Stimulated activated CD4-positive, alpha-beta T cell treated with anti-CD3 and anti-CD28 coated beads, Interleukin-15, amount 100 ng/mL, for 24 hours (primary cell): Measurements from ENCODE around the gene CCDC86.

Experiments used
- DNase-seq: peaks from one replicate; pipeline ENCODE4 v3.0.0-alpha.2; 2020

The CCDC86 gene

GRCh38 chr11:60854140-60854846 lies 12.4 kb downstream of the CCDC86 start:
- no peak for DNase-seq

- no peak for DNase-seq
These were observed 13.2 kb downstream of the CCDC86 start for GRCh38 chr11:60854847-60855725.

- no peak for DNase-seq
These were observed 14.1 kb downstream of the CCDC86 start, which contains the start of gene PTGDR2 for GRCh38 chr11:60855726-60856633. Gene PTGDR2 (minus strand): TSS chr11:60855950. CDS start chr11:60853722, 2,228 bp downstream.

GRCh38 chr11:60857378-60858232 lies 15.7 kb downstream of the CCDC86 start:
- DNase-seq = no peak

DNA sequence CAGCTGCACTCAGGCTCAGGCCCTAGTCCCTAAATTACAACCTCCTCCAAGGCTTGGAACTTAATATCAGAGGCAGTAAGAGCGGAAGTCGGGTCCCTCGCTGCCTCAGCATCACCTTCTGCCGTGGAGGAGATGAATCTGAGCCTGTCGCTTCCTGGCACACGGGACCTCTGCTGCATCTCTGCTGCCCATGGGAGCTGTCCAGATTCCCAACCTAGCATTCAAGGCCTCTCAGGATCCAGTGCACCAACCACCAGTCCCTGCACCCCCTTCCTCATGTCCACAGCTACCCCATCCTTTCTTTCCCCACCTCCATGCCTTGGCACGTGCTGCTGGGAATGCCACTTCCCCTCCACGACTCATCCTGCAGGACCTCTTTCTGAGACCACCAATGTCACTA lies 16.3 kb downstream of the CCDC86 start:
- DNase-seq = no peak

DNA sequence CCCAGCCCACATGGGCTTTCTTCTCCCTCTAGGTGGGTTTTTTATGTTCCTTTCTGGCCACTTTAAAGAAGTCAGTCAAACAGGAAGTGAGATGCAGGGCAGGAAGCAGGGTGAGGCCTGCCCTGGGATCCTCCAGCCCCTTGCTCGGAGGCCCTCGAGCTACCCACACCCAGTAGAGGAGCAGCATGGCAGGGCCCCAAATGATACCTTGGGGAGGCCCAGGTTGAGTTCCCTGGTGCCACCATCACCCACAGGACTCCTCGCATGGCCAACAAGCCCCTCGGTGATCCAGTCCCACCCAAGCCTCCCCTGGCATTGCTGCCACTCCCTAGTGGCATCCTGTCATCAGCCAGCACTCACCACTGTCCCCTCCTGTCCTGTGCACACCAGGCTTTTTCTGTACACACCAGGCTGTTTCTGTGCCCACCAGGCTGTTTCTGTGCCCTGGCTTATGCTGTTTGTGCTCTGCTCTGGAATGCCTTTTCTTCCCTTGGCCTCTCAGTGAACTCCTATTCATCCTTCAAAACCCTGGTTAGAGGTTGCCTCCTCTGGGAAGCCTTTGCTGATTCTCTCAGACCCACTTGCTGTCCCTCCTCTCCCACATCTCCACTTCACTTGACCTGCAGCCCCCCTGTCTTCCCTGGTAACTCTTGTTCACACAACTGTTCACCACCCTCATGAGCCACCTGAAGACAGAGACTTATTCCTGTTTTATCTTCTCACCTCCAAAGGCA lies 17.0 kb downstream of the CCDC86 start:
- no peak for DNase-seq

- no peak for DNase-seq
These were observed 17.8 kb downstream of the CCDC86 start for GRCh38 chr11:60859616-60860250.

DNA sequence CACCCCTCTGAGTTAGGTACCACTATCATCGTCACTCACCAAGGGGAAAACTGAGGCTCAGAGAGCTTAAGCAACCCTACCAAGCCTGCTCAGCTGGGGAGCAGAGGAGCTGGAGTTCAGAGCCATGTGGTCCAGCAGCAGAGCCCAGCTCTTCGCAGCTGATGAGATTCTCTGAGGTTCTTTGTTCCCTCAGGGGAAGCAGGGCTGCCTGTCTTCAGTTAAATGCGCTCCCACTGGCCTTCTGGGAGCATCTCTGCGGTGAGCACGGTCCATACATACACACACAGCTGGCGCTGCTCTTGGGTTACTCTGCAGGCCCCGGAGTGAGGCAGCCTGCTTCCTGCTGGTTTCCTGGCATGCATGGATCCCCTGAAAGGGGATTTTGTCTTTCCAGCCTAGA lies 19.0 kb downstream of the CCDC86 start:
- DNase-seq = no peak

DNA sequence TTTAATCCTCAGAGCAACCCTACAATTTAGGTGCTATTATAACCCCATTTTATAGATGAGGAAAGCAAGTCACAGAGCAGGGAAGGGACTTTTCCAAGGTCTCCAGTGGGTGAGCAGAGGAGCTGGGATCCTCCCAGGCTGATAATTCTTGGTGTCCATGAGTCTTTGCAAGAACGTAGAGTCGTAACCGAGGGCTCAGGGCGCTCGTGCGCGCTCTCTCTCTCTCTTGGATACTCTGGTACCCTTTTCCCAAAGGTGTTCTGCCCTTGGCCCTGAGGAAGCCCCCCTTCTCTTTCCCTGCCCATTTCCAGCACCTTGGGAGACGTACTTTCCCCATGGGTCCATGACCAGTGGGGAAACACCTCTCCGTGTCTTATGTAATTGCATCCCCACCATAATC lies 20.3 kb downstream of the CCDC86 start:
- DNase-seq = no peak

GRCh38 chr11:60863550-60864521 lies 21.9 kb downstream of the CCDC86 start:
- DNase-seq = no peak

GRCh38 chr11:60864856-60865513 lies 23.1 kb downstream of the CCDC86 start:
- no peak for DNase-seq

GRCh38 chr11:60866911-60867870 lies 25.3 kb downstream of the CCDC86 start, which contains the start of gene ZP1:
Gene ZP1 (plus strand): TSS chr11:60867542. CDS start chr11:60867562, 20 bp downstream.
- no peak for DNase-seq

- DNase-seq = no peak
These were observed 26.2 kb downstream of the CCDC86 start for GRCh38 chr11:60867871-60868681.

DNA sequence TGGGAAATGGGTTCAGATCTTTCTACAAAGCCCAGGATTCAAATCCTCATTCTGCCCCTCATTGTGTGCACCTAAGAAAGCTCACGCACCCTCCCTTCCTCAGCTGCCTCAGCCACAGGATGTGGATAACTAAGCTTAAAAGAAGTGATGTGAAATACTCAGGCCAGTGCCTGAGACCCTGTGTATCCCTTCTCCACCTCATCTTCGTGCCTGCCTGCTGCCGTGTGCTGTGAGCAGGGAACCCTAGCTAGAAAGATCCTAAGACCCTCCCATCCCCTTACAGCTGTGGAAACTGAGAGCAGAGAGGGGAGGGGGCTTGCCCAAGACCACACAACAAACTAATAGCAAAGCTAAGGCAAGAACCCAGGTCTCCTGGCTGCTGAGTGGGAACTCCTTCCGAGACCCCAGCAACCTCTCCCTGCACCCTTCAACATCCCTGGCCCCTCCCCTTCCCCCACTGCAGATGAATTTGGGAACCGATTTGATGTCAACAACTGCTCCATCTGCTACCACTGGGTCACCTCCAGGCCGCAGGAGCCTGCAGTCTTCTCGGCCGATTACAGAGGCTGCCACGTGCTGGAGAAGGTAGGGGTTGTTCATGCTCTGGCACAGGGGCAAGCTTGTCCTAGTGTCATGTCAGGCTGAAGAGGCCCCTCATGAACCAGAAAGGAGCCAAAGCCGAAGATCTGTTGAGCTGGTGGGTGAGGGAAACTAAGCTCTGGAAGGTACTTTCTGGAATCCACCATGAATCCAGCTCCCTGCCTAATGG lies 27.0 kb downstream of the CCDC86 start:
- no peak for DNase-seq

DNA sequence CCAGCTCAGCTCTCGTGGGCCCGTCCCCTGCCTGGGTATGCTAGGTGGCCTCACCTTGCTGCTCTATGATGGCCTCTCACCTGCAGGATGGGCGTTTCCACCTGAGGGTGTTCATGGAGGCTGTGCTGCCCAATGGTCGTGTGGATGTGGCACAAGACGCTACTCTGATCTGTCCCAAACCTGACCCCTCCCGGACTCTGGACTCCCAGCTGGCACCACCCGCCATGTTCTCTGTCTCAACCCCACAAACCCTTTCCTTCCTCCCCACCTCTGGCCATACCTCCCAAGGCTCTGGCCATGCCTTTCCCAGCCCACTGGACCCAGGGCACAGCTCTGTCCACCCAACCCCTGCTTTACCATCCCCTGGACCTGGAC lies 27.5 kb downstream of the CCDC86 start:
- no peak for DNase-seq

- DNase-seq = no peak
These were observed 28.4 kb downstream of the CCDC86 start for GRCh38 chr11:60870276-60870675.
